ENCODE results near the gene CSH2.

The CSH2 gene

GRCh38 chr17:63833741-63834373 is 39.6 kb downstream of the CSH2 start:
- DNase-seq: no peak

GRCh38 chr17:63833026-63833740 is 40.3 kb downstream of the CSH2 start:
- DNase-seq: no peak

- DNase-seq: no peak
Observed at GRCh38 chr17:63832455-63832854, 41.0 kb downstream of the CSH2 start.

- DNase-seq: no peak
Observed at GRCh38 chr17:63832014-63832413, 41.5 kb downstream of the CSH2 start.

GRCh38 chr17:63831505-63831904 is 42.0 kb downstream of the CSH2 start:
- DNase-seq: no peak

- no peak for DNase-seq
Observed at GRCh38 chr17:63830904-63831491, 42.5 kb downstream of the CSH2 start.

GRCh38 chr17:63830278-63830677 is 43.2 kb downstream of the CSH2 start:
- DNase-seq: no peak

- DNase-seq: no peak
Observed at GRCh38 chr17:63828936-63829335, 44.5 kb downstream of the CSH2 start.

- no peak for DNase-seq
Observed at GRCh38 chr17:63827801-63828221, 45.7 kb downstream of the CSH2 start.

- peak; percentile 93 to 96 for DNase-seq
Observed at GRCh38 chr17:63827002-63827800, 46.3 kb downstream of the CSH2 start, which contains the start of the genes FTSJ3 and PSMC5. Gene FTSJ3 (minus strand): TSS chr17:63827663. CDS start chr17:63826902, 761 bp downstream. Gene PSMC5 (plus strand): TSS chr17:63827431. CDS start chr17:63827491, 60 bp downstream.

GRCh38 chr17:63826468-63827001 is 46.9 kb downstream of the CSH2 start:
- no peak for DNase-seq

- no peak for DNase-seq
Observed at GRCh38 chr17:63824362-63824761, 49.1 kb downstream of the CSH2 start.

GRCh38 chr17:63823659-63824331 is 49.7 kb downstream of the CSH2 start:
- no peak for DNase-seq

- no peak for DNase-seq
Observed at GRCh38 chr17:63822537-63822936, 50.9 kb downstream of the CSH2 start.

All from hippocampal formation (tissue), 2 donors.